GM18519 (cell line): ENCODE data around the gene TGFBI.
"Not testable (repeated sequence)": the region's sequence is repeated elsewhere in the genome, so short reads cannot be mapped to it uniquely, and the experiment has no call there.

Experiments used
- ATAC-seq: cut with Tn5 transposase; IDR thresholded peaks from one replicate; pipeline ENCODE4 v1.9.1; 2021; ENCODE audit warnings: mild to moderate bottlenecking, moderate library complexity; ENCODE audit not compliant: unreplicated experiment, low FRiP score

TGFBI gene

GRCh38 chr5:136042665-136043121 lies 13.9 kb downstream of the TGFBI start:
- no peak for ATAC-seq

- ATAC-seq, result no peak
These were observed 14.8 kb downstream of the TGFBI start for GRCh38 chr5:136043551-136043950.

DNA sequence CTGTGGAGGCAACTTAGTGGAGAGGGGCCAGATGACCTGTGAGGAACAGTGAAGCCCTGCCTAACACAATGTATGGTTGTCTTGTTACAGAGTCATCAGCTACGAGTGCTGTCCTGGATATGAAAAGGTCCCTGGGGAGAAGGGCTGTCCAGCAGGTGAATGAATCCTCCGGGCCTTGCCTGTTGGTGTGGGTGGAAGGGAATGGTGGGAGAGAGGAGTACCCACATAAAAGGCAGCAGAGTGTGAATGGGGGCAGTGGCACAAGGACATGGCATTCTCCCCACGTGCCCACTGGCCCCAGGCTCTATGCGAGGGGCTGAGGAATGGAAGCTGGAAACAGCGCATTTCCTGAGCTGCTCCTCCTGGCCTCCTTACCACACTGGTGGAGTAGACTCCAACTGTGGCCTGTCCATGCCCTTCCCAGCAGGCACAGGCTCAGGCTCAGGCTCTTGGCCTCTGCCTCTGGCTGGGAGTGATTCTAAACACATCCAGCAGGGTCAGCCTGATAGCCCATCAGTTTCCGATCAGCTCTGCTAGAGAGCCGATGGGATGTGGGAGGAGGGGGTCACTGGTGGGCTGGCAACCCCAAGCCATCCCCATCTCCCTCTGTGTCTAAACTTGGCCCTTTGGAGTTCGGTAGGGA lies 15.3 kb downstream of the TGFBI start:
- no peak for ATAC-seq

DNA sequence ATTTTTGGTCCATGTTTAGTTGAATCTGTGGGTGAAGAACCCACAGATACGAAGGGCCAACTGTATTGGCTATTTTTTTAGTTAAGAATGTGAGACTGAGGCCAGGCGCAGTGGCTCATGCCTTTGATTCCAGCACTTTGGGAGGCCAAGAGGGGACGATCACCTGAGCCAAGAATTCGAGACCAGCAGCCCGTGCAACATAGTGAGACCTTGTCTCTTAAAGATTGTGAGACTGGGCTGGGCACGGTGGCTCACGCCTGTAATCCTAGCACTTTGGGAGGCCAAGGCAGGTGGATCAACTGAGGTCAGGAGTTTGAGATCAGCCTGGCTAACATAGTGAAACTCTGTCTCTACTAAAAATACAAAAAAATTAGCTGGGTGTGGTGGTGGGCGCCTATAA lies 16.2 kb downstream of the TGFBI start:
- ATAC-seq, result not testable (repeated sequence)

DNA sequence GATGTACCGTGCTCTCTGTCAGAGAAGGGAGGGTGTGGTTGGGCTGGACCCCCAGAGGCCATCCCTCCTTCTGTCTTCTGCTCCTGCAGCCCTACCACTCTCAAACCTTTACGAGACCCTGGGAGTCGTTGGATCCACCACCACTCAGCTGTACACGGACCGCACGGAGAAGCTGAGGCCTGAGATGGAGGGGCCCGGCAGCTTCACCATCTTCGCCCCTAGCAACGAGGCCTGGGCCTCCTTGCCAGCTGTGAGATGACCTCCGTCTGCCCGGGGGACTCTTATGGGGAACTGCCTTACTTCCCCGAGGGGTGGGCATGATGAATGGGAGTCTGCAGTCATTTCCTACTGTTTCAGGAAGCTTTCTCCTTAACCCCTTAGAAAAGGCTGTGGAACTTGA lies 17.5 kb downstream of the TGFBI start:
- no peak for ATAC-seq

- no peak for ATAC-seq
These were observed 19.1 kb downstream of the TGFBI start for GRCh38 chr5:136047858-136048257.

DNA sequence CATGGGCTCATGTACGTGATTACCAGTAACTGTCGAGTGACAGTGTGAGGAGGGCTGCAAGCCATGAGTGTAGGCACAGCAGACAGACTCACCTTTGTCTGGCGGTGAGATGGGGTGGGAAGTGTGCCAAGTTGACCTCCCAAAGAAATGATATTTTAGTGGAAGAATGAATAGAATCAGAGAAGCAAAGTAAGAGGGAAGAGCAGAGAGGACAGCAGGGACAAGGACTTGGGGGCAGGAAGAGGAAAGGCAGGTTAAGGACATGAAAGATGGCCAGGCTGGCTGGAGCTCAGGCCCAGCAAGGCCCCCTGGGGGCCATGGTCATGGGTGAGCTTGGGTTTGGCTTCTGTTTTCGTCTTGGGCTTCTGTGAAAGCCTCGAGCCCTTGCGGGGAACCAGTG lies 20.2 kb downstream of the TGFBI start:
- ATAC-seq, result no peak

- no peak for ATAC-seq
These were observed 22.9 kb downstream of the TGFBI start for GRCh38 chr5:136051486-136052220.

DNA sequence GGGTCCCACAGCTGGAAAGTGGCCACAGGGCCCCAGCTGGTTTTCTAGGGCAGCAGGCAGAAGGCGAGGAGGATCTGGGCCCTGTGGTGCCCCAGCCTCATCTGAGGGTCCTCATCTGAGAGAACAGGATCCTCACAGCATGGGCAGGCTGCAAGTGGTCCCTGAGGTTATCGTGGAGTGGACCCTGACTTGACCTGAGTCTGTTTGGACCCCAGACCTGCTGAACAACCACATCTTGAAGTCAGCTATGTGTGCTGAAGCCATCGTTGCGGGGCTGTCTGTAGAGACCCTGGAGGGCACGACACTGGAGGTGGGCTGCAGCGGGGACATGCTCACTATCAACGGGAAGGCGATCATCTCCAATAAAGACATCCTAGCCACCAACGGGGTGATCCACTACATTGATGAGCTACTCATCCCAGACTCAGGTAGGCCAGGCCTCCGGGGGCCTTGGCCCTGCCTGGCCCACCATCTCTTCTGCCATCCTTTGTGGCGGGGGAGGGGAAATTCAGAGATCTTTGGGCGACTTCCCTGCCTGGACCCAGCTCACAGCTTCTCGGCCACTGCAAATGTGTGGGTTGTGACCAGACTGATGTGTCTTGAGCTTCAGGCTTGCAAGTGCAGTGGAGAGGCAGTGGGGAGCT lies 24.0 kb downstream of the TGFBI start:
- ATAC-seq, result no peak

DNA sequence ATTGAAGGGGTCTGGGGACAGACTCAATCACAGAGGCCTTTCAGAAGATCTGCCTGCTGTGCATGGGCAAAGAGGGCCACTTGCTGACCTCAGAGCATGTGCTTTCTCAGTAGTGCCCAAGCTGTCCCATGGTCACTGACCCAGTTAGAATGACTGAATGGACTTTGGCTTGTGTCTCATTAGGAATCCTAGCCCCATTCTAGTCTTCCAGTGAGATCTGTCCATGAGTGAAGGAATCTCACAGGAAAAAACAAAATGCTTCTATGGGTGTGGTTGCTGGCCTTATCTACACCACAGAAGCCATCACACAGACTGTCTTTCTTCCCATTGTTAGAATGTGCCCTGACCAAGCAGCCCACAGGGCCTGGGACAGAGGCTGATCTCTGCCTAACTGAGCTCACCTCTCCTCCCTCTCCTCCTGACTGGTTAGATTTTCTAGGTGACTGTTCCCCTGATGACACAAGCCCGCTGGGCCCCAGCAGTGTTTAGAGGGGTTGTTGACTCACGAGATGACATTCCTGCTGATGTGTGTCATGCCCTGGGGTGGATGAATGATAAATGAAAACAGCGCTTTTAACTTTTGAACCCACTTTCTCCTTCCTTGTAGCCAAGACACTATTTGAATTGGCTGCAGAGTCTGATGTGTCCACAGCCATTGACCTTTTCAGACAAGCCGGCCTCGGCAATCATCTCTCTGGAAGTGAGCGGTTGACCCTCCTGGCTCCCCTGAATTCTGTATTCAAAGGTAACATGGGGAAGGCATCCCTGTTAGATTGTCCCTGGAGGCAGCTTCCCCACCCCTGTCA lies 24.8 kb downstream of the TGFBI start:
- ATAC-seq, result no peak

GRCh38 chr5:136054142-136055019 lies 25.6 kb downstream of the TGFBI start:
- ATAC-seq, result no peak

DNA sequence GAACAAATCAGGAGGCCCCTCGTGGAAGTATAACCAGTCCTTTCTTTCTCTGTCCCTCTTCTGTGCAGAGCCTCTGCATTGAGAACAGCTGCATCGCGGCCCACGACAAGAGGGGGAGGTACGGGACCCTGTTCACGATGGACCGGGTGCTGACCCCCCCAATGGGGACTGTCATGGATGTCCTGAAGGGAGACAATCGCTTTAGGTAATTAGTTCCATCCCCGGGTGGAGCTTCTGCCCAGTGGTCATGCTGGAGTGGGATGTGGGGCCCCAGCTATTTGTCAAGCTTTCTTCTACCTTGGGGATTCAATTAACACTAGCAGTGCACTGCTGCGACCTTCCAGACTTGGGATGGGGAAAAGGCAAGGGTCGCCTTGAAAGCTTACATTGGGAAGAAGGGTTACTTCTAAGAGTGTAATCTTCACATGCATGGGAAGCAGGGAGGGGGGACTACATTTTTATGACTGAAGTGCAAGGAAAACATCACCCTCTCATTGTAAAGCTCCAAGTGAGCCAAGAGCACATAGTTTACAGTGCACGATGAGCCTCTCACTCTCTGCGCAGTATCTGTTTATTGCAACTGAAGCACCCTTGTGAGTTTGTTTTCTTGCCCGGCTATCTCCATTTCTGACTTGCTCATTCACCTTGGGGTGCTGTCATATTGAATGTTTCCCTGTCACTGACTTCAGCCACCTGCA lies 27.0 kb downstream of the TGFBI start:
- ATAC-seq, result no peak

DNA sequence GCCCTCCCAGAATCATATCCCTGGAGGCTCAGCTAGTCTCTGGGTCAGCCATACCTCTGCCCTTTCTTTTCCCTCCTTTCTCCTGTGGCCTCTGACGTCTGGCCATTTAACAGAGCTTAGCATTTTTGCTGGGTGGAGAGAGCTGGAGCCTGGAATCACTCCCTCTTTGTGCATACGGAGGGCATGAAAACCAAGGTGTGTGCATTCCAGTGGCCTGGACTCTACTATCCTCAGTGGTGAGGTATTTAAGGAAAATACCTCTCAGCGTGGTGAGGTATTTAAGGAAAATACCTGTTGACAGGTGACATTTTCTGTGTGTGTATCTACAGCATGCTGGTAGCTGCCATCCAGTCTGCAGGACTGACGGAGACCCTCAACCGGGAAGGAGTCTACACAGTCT lies 27.5 kb downstream of the TGFBI start:
- ATAC-seq, result no peak

GRCh38 chr5:136056771-136057335 lies 28.1 kb downstream of the TGFBI start:
- no peak for ATAC-seq

DNA sequence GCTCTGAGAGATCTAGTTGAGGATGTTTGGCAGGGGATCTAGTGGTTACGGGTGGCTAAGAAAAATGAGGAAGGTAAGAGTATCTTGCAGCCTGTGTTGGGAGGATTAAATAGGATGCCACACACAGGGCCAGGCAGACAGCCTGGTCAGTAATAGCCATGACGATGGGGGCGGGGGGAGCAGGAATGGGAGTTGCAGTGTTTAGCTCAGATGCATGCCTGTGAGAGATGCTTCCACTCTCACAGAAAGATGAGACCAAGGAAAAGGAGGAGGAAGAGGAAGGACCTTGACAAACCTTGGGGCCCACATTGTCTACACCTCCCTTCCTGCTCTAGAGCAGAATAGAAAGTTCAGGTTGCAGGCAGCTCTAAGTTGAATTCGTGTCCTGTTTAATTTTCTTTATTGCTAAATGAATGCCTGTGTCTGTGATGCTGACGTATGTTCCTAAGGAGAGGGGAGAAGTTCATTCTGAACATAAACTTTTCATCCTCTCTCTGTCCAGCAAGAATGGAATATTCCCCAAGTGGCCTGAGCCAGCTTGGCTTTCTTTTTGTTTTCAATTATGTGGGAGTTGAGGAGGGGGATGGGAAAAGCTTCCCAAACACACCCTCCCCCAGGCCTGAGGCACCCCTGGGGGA lies 28.7 kb downstream of the TGFBI start:
- ATAC-seq, result no peak

DNA sequence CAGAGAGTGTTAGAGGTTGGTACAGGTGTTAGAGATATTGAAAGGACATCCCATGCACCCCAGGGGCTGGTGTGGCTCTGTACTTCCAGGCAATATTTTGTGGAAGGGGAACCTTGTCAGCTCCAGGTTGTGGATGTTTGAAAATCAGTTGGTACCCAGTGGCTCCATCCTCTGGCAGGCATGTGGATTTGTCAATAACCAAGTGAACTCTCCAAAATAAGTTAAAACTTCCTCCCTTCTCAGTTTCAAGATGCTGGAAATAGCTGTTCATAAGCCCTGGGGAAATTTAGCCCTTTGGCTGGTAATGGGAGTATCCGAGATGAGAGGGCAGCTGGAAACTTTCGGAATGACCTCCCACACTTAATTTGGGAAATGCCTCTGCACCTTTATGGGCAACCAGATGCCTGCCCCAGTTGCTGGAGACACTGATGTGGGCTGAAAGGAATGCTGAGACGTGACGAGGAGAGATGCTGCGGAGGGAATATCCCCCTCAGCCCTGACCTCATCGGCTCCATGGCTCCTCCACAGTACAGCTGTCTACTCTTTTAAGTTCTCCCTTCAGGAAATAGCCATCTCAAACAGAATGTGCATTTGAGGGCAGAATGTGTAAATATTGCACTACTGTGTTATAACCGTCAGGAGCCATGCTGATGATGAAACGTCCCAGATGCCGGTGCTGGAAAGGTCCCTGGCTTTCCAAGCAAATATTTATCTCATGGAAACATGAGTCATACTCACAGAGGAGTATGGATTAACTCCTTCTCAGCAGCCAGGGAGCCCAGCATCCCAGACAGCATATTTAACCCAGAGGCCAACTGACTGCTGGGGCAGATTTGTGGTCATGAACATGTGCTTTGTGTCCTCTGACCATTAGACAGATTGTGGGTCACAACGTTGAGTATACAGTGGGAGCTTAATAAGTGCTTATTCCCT lies 29.5 kb downstream of the TGFBI start:
- ATAC-seq, result no peak

DNA sequence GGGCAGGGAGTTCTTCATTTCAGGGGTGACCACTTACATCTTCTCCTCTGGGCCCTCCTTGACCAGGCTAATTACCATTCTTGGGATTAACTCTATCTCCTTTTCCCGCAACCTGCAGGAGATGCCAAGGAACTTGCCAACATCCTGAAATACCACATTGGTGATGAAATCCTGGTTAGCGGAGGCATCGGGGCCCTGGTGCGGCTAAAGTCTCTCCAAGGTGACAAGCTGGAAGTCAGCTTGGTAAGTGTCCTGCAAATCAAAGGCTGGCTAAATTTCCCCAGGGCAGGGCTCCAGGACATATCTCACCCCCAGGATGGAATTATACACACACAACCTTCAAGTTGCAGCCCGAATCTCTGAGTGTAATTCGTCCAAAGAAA lies 30.2 kb downstream of the TGFBI start:
- ATAC-seq, result no peak

- ATAC-seq, result no peak
These were observed 32.2 kb downstream of the TGFBI start for GRCh38 chr5:136060963-136061362.
